A673 (cell line): Measurements from ENCODE around the gene DSCAML1. TPM values are rescaled to one million over a fixed set of nuclear protein-coding genes. Genes with fewer than 3 reads are reported as not detected.
"Not testable (repeated sequence)": the region's sequence is repeated elsewhere in the genome, so short reads cannot be mapped to it uniquely, and the experiment has no call there.

Source experiments
- BruUV-seq: library from RNA; stranded (reverse); fragments of 400-500 nt; replicated peaks from 2 replicates; lab custom pipeline; 2021; lab: Mats Ljungman, UMichigan
- CTCF ChIA-PET: fragments of 300-600 bp; sonication (Branson Sonifier 250); formaldehyde crosslinking; loops from one replicate; lab custom pipeline; 2022; ENCODE audit warnings: antibody characterized with exemption; lab: Charles Lee
- POLR2A ChIA-PET: fragments of 300-600 bp; sonication (Branson Sonifier 250); formaldehyde crosslinking; loops from one replicate; lab custom pipeline; 2022; ENCODE audit warnings: antibody characterized with exemption; ENCODE audit not compliant: low non-redundant PET; lab: Charles Lee
- DNase-seq: peaks from one replicate; pipeline ENCODE4 v3.0.0-alpha.2; 2015; ENCODE audit warnings: low spot score
- H3K27ac ChIP-seq: fragments of 200-600 bp; sonication (generic); 2 replicates; pipeline ENCODE4 v1.5.1; 2016; ENCODE audit warnings: mixed run types, low read depth, mild to moderate bottlenecking, mixed read lengths, antibody characterized with exemption, low read length; ENCODE audit not compliant: poor library complexity, severe bottlenecking
- H3K27me3 ChIP-seq: fragments of 200-600 bp; sonication (generic); replicated peaks from 2 replicates; pipeline ENCODE4 v1.6.1; 2017; ENCODE audit warnings: mixed run types, low read depth, mild to moderate bottlenecking, mixed read lengths, antibody characterized with exemption, low read length; ENCODE audit not compliant: insufficient read depth, poor library complexity
- H3K36me3 ChIP-seq: fragments of 200-600 bp; sonication (generic); 2 replicates; pipeline ENCODE4 v1.6.1; 2016; ENCODE audit warnings: mixed run types, mild to moderate bottlenecking, mixed read lengths, antibody characterized with exemption, low read length; ENCODE audit not compliant: insufficient read depth, poor library complexity, severe bottlenecking
- H3K4me1 ChIP-seq: fragments of 200-600 bp; sonication (generic); 2 replicates; pipeline ENCODE4 v1.6.1; 2017; ENCODE audit warnings: mixed run types, mild to moderate bottlenecking, mixed read lengths, antibody characterized with exemption, low read length; ENCODE audit not compliant: insufficient read depth, poor library complexity, severe bottlenecking
- H3K4me3 ChIP-seq: fragments of 200-600 bp; sonication (generic); 2 replicates; pipeline ENCODE4 v1.5.1; 2016; ENCODE audit warnings: low read depth, mixed run types, mild to moderate bottlenecking, mixed read lengths, low read length; ENCODE audit not compliant: poor library complexity, severe bottlenecking
- H3K9me3 ChIP-seq: fragments of 200-600 bp; sonication (generic); 2 replicates; pipeline ENCODE4 v1.6.1; 2016; ENCODE audit warnings: mixed run types, low read depth, mild to moderate bottlenecking, mixed read lengths, antibody characterized with exemption, low read length; ENCODE audit not compliant: poor library complexity, severe bottlenecking
- CTCF ChIP-seq: fragments of 300-800, 200-600 bp; sonication (generic); conservative IDR thresholded peaks from 2 replicates; pipeline ENCODE4 v1.5.1; 2017; ENCODE audit warnings: low read depth, mild to moderate bottlenecking, antibody characterized with exemption, low read length, moderate library complexity, mixed read lengths
- EZH2 ChIP-seq: fragments of 200-600 bp; sonication (generic); IDR thresholded peaks from 2 replicates; pipeline ENCODE4 v1.6.1; 2017; ENCODE audit warnings: borderline replicate concordance, low read depth, mild to moderate bottlenecking, mixed read lengths, antibody characterized with exemption, low read length; ENCODE audit not compliant: poor library complexity, severe bottlenecking
- intact Hi-C: fragments of 100-400 bp; cut with micrococcal nuclease; formaldehyde crosslinking; loops from one replicate; pipeline ENCODE4 v1.10.0; 2022; ENCODE audit not compliant: unreplicated experiment
- total RNA-seq: library from RNA; stranded (reverse); gene quantifications from 2 replicates; pipeline ENCODE4 v1.2.3, GENCODE V29; 2021

Gene DSCAML1
- total RNA-seq, 1 experiment from 2014 or later, result not detected

GRCh38 chr11:117458275-117459122, 338.5 kb downstream of the DSCAML1 start:
- BruUV-seq, result no TSS peak
- intact Hi-C loops, result no loop called here
- no peaks in the 10 kb centered on the region for H3K9me3 ChIP-seq
- no peak for DNase-seq
- no peak overlapping the region for H3K4me3 ChIP-seq
- H3K36me3 ChIP-seq, result no peaks in the 10 kb centered on the region
- H3K4me1 ChIP-seq, result no peaks in the 10 kb centered on the region
- H3K27me3 ChIP-seq, result no peaks in the 10 kb centered on the region
- no peak overlapping the region for H3K27ac ChIP-seq
- ChIA-PET POLR2A (no interaction called here), CTCF (no interaction called here)
- TF ChIP-seq CTCF (no peak), EZH2 (no peak)

- H3K36me3 ChIP-seq, result no peaks in the 10 kb centered on the region
- BruUV-seq, result no TSS peak
- ChIA-PET CTCF (no interaction called here), POLR2A (no interaction called here)
- H3K4me3 ChIP-seq, result no peak overlapping the region
- intact Hi-C loops, result no loop called here
- H3K9me3 ChIP-seq, result no peaks in the 10 kb centered on the region
- no peak for DNase-seq
- H3K27me3 ChIP-seq, result no peaks in the 10 kb centered on the region
- TF ChIP-seq CTCF, result no peak
- no peak for TF ChIP-seq EZH2
- H3K27ac ChIP-seq, result no peak overlapping the region
- no peaks in the 10 kb centered on the region for H3K4me1 ChIP-seq
These were observed 339.2 kb downstream of the DSCAML1 start for GRCh38 chr11:117457835-117458234.

GRCh38 chr11:117457031-117457785, 339.8 kb downstream of the DSCAML1 start:
- no peak for DNase-seq
- ChIA-PET CTCF (no interaction called here), POLR2A (no interaction called here)
- Histone ChIP-seq H3K27ac (no peak overlapping the region), H3K4me1 (no peaks in the 10 kb centered on the region), H3K9me3 (no peaks in the 10 kb centered on the region), H3K4me3 (no peak overlapping the region), H3K36me3 (no peaks in the 10 kb centered on the region), H3K27me3 (peaks cover 5% of the 10 kb centered on the region)
- BruUV-seq, result no TSS peak
- TF ChIP-seq EZH2, result no peak
- no peak for TF ChIP-seq CTCF
- intact Hi-C loops, result no loop called here

GRCh38 chr11:117456721-117457029, 340.3 kb downstream of the DSCAML1 start:
- POLR2A ChIA-PET, H3K4me3 ChIP-seq, H3K9me3 ChIP-seq, CTCF ChIA-PET, H3K27ac ChIP-seq, H3K36me3 ChIP-seq, H3K27me3 ChIP-seq, H3K4me1 ChIP-seq, DNase-seq, BruUV-seq, intact Hi-C loops: not testable (repeated sequence)
